ENCODE measurements around the gene DLGAP1.

Gene DLGAP1

DNA sequence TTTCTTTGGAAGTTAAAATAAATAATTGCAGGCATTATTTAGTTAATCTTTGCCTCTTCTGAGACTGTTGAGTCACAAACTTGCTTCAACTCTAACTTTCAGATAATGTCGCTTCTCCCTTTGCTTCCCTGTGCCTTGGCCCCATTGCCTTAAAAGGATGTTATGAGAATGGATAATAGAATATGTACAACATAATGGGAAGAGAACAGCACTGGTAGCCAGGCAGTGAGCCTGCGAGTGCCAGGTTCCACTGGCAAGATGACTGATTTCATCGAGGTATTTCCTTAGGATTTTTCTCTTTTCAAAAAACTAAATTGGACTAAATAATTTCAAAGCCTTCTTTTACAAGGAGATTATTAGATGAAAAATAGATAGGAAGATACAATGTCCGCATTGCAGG, 584.2 kb downstream of the DLGAP1 start:
- Histone ChIP-seq H4K8ac (ENCODE audit: low read depth, low read length) (no peak overlapping the region), H2BK120ac (ENCODE audit: low read depth, low read length) (no peak overlapping the region), H3K27me3 (ENCODE audit: control insufficient read depth in 3 of 3, insufficient read depth in 3 of 3, low read depth in 1 of 3, low read length in 3 of 3) (no peaks in the 10 kb centered on the region), H3K79me1 (ENCODE audit: low read depth, low read length) (no peaks in the 10 kb centered on the region), H3K18ac (ENCODE audit: low read length) (no peak overlapping the region), H3K9ac (ENCODE audit: low read depth, low read length, poor library complexity) (no peak overlapping the region), H3K36me3 (replicated peaks in 1 of 2; ENCODE audit: control insufficient read depth in 2 of 2, insufficient read depth in 2 of 2, low read length in 2 of 2) (no peaks in the 10 kb centered on the region), H3K4me1 (ENCODE audit: control insufficient read depth in 2 of 2, insufficient read depth in 1 of 2, low read depth in 1 of 2, low read length in 2 of 2) (peaks cover 2 to 4% of the 10 kb centered on the region in 2 donors), H3K4ac (ENCODE audit: low read length) (no peak overlapping the region), H3K27ac (replicated peaks; ENCODE audit: low read length) (no peak overlapping the region), H3K4me3 (ENCODE audit: low read length in 2 of 2) (no peak overlapping the region), H2AFZ (ENCODE audit: low read length) (no peak overlapping the region), H3K23ac (ENCODE audit: low read depth, low read length, poor library complexity) (no peak overlapping the region), H4K91ac (ENCODE audit: low read depth, low read length, poor library complexity) (no peak overlapping the region), H3K4me2 (ENCODE audit: insufficient read depth, low read length, poor library complexity, severe bottlenecking) (no peak overlapping the region), H3K14ac (ENCODE audit: low read length) (no peak overlapping the region), H2BK5ac (ENCODE audit: low read length) (no peak overlapping the region), H2AK5ac (ENCODE audit: low read depth, low read length) (no peak overlapping the region), H2BK15ac (ENCODE audit: low read length) (no peak overlapping the region), H3K9me3 (replicated peaks in 1 of 2; ENCODE audit: control insufficient read depth in 2 of 2, insufficient read depth in 1 of 2, low read depth in 1 of 2, low read length in 2 of 2) (no peaks in the 10 kb centered on the region), H2BK12ac (ENCODE audit: low read length) (no peak overlapping the region)
- no CpG with 5 or more reads among the region's 4 CpGs for WGBS, 2 donors (ENCODE audit: extremely low coverage in 2 of 2, insufficient read length in 2 of 2, insufficient replicate concordance in 1 of 2)
- DNase-seq (ENCODE audit: low spot score), result no peak

DNA sequence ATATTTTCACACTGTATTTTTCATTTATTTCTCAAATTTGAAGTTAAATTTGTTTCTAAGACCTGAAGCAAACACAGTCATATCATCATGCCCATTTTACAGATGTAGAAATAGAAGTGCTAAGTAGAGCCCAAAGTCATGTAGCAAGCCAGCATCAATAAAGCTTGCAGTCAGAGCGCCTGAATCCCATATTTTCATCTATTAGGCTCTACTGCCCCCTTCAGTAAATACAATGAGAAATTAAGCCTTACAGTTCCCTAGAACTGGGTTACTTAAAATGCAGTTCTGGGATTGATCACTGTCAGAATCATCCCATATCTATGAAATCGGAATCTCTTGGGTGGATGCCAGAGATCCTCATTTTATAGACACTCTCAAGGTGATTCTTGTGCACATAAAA, 585.3 kb downstream of the DLGAP1 start:
- Histone ChIP-seq H2BK5ac (ENCODE audit: low read length) (no peak overlapping the region), H2BK12ac (ENCODE audit: low read length) (no peak overlapping the region), H3K14ac (ENCODE audit: low read length) (no peak overlapping the region), H2AK5ac (ENCODE audit: low read depth, low read length) (no peak overlapping the region), H3K4me1 (ENCODE audit: control insufficient read depth in 2 of 2, insufficient read depth in 1 of 2, low read depth in 1 of 2, low read length in 2 of 2) (peaks cover 2 to 4% of the 10 kb centered on the region in 2 donors), H2AFZ (ENCODE audit: low read length) (no peak overlapping the region), H4K8ac (ENCODE audit: low read depth, low read length) (no peak overlapping the region), H2BK15ac (ENCODE audit: low read length) (no peak overlapping the region), H3K9me3 (replicated peaks in 1 of 2; ENCODE audit: control insufficient read depth in 2 of 2, insufficient read depth in 1 of 2, low read depth in 1 of 2, low read length in 2 of 2) (no peaks in the 10 kb centered on the region), H2BK120ac (ENCODE audit: low read depth, low read length) (no peak overlapping the region), H3K36me3 (replicated peaks in 1 of 2; ENCODE audit: control insufficient read depth in 2 of 2, insufficient read depth in 2 of 2, low read length in 2 of 2) (no peaks in the 10 kb centered on the region), H3K23ac (ENCODE audit: low read depth, low read length, poor library complexity) (no peak overlapping the region), H3K18ac (ENCODE audit: low read length) (no peak overlapping the region), H3K9ac (ENCODE audit: low read depth, low read length, poor library complexity) (no peak overlapping the region), H3K27me3 (ENCODE audit: control insufficient read depth in 3 of 3, insufficient read depth in 3 of 3, low read depth in 1 of 3, low read length in 3 of 3) (no peaks in the 10 kb centered on the region), H3K4me2 (ENCODE audit: insufficient read depth, low read length, poor library complexity, severe bottlenecking) (no peak overlapping the region), H3K79me1 (ENCODE audit: low read depth, low read length) (no peaks in the 10 kb centered on the region), H4K91ac (ENCODE audit: low read depth, low read length, poor library complexity) (no peak overlapping the region), H3K4ac (ENCODE audit: low read length) (no peak overlapping the region), H3K4me3 (ENCODE audit: low read length in 2 of 2) (no peak overlapping the region), H3K27ac (replicated peaks; ENCODE audit: low read length) (no peak overlapping the region)
- DNase-seq (ENCODE audit: low spot score), result peak; percentile 37
- no CpG with 5 or more reads among the region's 2 CpGs for WGBS, 2 donors (ENCODE audit: extremely low coverage in 2 of 2, insufficient read length in 2 of 2, insufficient replicate concordance in 1 of 2)

DNA sequence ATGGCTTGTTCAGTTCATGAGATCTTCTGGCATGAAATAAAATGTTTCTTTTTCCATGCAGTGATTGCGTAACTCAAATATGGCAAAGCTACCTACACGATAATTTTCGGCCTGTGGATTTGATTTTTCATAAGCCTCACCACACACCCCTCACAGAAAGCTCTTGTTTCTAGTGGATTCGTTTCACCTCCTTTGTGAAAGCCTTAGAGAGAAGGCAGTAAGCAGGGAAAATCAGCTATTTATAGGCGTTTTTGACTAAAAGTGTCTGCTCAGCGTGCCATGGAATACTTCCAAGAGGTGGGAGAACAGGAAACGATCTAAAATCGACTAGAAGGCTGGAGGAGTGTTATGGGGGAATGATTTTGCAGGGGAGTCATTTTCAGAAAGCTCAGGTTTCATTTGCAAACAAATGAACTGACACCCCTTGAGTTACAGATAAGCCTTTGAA, 587.2 kb downstream of the DLGAP1 start:
- Histone ChIP-seq H2BK120ac (ENCODE audit: low read depth, low read length) (no peak overlapping the region), H3K4me3 (ENCODE audit: low read length in 2 of 2) (no peak overlapping the region), H3K23ac (ENCODE audit: low read depth, low read length, poor library complexity) (no peak overlapping the region), H3K14ac (ENCODE audit: low read length) (no peak overlapping the region), H2BK15ac (ENCODE audit: low read length) (no peak overlapping the region), H2AK5ac (ENCODE audit: low read depth, low read length) (no peak overlapping the region), H2BK12ac (ENCODE audit: low read length) (no peak overlapping the region), H4K8ac (ENCODE audit: low read depth, low read length) (no peak overlapping the region), H3K4me1 (ENCODE audit: control insufficient read depth in 2 of 2, insufficient read depth in 1 of 2, low read depth in 1 of 2, low read length in 2 of 2) (peaks cover 0 to 6% of the 10 kb centered on the region in 2 donors), H3K9me3 (replicated peaks in 1 of 2; ENCODE audit: control insufficient read depth in 2 of 2, insufficient read depth in 1 of 2, low read depth in 1 of 2, low read length in 2 of 2) (no peaks in the 10 kb centered on the region), H3K4me2 (ENCODE audit: insufficient read depth, low read length, poor library complexity, severe bottlenecking) (no peak overlapping the region), H3K27me3 (ENCODE audit: control insufficient read depth in 3 of 3, insufficient read depth in 3 of 3, low read depth in 1 of 3, low read length in 3 of 3) (no peaks in the 10 kb centered on the region), H3K79me1 (ENCODE audit: low read depth, low read length) (no peaks in the 10 kb centered on the region), H2BK5ac (ENCODE audit: low read length) (no peak overlapping the region), H4K91ac (ENCODE audit: low read depth, low read length, poor library complexity) (no peak overlapping the region), H3K4ac (ENCODE audit: low read length) (no peak overlapping the region), H2AFZ (ENCODE audit: low read length) (no peak overlapping the region), H3K9ac (ENCODE audit: low read depth, low read length, poor library complexity) (no peak overlapping the region), H3K27ac (replicated peaks; ENCODE audit: low read length) (no peak overlapping the region), H3K18ac (ENCODE audit: low read length) (no peak overlapping the region), H3K36me3 (replicated peaks in 1 of 2; ENCODE audit: control insufficient read depth in 2 of 2, insufficient read depth in 2 of 2, low read length in 2 of 2) (no peaks in the 10 kb centered on the region)
- WGBS, 2 donors (ENCODE audit: extremely low coverage in 2 of 2, insufficient read length in 2 of 2, insufficient replicate concordance in 1 of 2), result no CpG with 5 or more reads among the region's 8 CpGs
- DNase-seq (ENCODE audit: low spot score), result no peak

DNA sequence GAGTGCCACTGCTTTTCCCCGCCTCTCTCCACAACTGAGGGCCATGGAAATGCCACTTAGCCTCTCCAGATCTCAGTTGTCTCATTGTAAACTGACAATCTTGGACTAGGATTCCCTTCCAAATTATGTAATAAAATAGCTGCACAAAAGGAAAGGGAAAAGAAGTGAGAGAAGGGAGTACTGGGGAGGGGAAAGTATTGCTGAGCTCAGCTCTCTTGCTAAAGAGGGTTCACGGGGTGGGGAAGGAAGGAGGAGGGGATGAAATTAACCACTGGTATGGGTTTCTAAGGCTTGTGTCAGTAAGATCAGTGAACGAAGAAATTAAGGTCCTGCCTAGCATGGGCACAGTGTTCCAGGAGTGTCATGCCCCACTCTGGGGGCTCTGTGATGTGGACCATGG, 587.9 kb downstream of the DLGAP1 start:
- H2AK5ac ChIP-seq (ENCODE audit: low read depth, low read length), result no peak overlapping the region
- no peaks in the 10 kb centered on the region for H3K27me3 ChIP-seq (ENCODE audit: control insufficient read depth in 3 of 3, insufficient read depth in 3 of 3, low read depth in 1 of 3, low read length in 3 of 3)
- H3K36me3 ChIP-seq (replicated peaks in 1 of 2; ENCODE audit: control insufficient read depth in 2 of 2, insufficient read depth in 2 of 2, low read length in 2 of 2), result no peaks in the 10 kb centered on the region
- no peak overlapping the region for H3K23ac ChIP-seq (ENCODE audit: low read depth, low read length, poor library complexity)
- no peak overlapping the region for H3K18ac ChIP-seq (ENCODE audit: low read length)
- WGBS, 2 donors (ENCODE audit: extremely low coverage in 2 of 2, insufficient read length in 2 of 2, insufficient replicate concordance in 1 of 2), result no CpG with 5 or more reads among the region's 3 CpGs
- H3K14ac ChIP-seq (ENCODE audit: low read length), result no peak overlapping the region
- peaks cover 0 to 6% of the 10 kb centered on the region in 2 donors for H3K4me1 ChIP-seq (ENCODE audit: control insufficient read depth in 2 of 2, insufficient read depth in 1 of 2, low read depth in 1 of 2, low read length in 2 of 2)
- H3K9me3 ChIP-seq (replicated peaks in 1 of 2; ENCODE audit: control insufficient read depth in 2 of 2, insufficient read depth in 1 of 2, low read depth in 1 of 2, low read length in 2 of 2), result no peaks in the 10 kb centered on the region
- no peak overlapping the region for H3K27ac ChIP-seq (replicated peaks; ENCODE audit: low read length)
- H2BK120ac ChIP-seq (ENCODE audit: low read depth, low read length), result no peak overlapping the region
- H3K4me2 ChIP-seq (ENCODE audit: insufficient read depth, low read length, poor library complexity, severe bottlenecking), result no peak overlapping the region
- no peaks in the 10 kb centered on the region for H3K79me1 ChIP-seq (ENCODE audit: low read depth, low read length)
- H3K9ac ChIP-seq (ENCODE audit: low read depth, low read length, poor library complexity), result no peak overlapping the region
- no peak overlapping the region for H4K8ac ChIP-seq (ENCODE audit: low read depth, low read length)
- H2BK15ac ChIP-seq (ENCODE audit: low read length), result no peak overlapping the region
- no peak overlapping the region for H4K91ac ChIP-seq (ENCODE audit: low read depth, low read length, poor library complexity)
- no peak for DNase-seq (ENCODE audit: low spot score)
- H3K4me3 ChIP-seq (ENCODE audit: low read length in 2 of 2), result no peak overlapping the region
- no peak overlapping the region for H2AFZ ChIP-seq (ENCODE audit: low read length)
- no peak overlapping the region for H2BK5ac ChIP-seq (ENCODE audit: low read length)
- H2BK12ac ChIP-seq (ENCODE audit: low read length), result no peak overlapping the region
- no peak overlapping the region for H3K4ac ChIP-seq (ENCODE audit: low read length)

Data from neuronal stem cell (in vitro differentiated cells).